GM19463 (cell line): ENCODE data around the gene MRPL11.

Source experiments
- ATAC-seq: cut with Tn5 transposase; IDR thresholded peaks from one replicate; pipeline ENCODE4 v1.9.1; 2021; ENCODE audit warnings: mild to moderate bottlenecking, moderate library complexity; ENCODE audit not compliant: unreplicated experiment

MRPL11 gene

DNA sequence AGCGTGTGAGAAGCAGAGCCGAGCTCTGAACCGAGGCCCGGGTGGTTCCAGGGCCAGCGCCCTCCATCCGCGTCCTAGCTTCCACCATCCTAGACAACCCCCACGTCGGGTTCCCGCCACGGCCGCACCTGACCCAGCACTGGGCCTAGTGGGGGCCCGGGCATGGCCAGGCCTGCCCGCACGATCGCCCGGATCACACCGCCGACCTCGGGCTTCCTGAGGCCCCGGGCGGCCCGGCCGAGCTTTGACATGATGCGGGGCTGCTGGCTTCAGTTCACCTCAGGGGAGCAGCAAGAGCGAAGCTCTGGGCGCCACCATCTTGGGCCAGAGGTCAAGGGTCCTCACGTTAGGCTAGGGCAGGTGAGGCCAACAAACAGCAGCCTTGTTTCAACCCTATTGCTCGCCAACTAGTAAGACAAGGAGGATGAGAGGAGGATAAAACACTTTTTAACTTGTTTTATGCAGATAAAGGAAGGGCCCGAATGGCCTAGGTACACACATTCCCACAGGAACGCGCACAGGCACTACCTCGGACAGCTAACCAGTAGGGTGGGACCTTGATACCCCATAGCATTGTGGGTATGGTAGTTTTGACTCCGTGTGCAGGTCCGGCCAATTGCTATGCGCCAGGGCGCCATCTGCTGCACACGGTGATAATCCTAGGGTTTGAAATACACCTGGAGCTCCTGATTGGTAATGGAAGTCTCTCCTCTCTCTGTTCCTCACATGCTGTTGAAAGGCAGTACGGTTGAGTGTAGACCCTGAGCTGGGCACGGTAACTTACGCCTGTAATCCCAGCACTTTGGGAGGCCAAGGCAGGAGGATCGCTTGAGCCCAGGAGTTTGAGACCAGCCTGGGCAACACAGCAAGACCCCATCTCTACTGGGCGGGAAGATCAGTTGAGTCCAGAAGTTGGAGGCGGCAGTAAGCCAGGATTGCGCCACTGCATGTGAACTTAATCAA, at the start of gene MRPL11:
Gene MRPL11 (minus strand): TSS at position 345 of the 963 bp plus-strand sequence. CDS start 94 bp downstream, at position 251.
- ATAC-seq, result peak; percentile 95

- ATAC-seq, result no peak
Measured at GRCh38 chr11:66484806-66485380, 46.2 kb upstream of the MRPL11 start.

- ATAC-seq, result peak; percentile 90
Measured at GRCh38 chr11:66480117-66480938, 41.7 kb upstream of the MRPL11 start, which contains the start of gene DPP3. Gene DPP3 (plus strand): TSS chr11:66480434. CDS start chr11:66482201, 1,767 bp downstream.

DNA sequence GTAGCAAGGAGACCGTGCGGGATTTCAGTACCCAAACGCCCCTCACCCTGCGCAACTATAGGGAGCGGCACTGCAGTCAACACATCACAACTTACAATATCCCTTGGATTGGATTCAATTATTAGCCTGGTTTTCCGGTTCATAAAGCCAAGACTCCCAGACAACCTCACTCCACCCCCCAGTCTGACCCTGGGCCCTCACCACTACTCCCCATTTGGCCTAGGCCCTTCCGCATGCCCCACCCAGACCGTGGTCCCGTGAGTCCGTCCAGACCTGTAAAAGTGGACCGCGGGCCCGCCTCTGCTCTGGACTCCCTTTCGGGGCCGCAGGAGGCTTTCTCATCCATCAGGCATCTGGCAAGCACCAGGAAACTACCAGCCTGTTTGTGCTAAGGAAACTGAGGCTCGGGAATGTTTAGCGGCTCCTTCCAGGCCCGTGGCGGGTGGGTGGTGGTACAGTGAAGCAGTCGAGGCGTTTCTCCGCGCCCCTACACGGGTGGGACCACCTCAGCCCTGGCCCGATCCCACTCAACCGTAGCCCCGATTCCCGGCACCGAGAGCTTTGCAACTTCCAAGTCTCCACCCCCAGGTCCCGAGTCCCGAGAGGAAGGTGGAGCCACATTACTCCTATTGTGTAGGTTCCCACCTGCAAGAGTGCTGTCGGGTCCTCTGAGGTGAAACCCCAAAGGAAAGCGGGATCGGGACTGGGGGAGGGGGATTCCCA, 40.9 kb upstream of the MRPL11 start:
- peak; percentile 6 for ATAC-seq

DNA sequence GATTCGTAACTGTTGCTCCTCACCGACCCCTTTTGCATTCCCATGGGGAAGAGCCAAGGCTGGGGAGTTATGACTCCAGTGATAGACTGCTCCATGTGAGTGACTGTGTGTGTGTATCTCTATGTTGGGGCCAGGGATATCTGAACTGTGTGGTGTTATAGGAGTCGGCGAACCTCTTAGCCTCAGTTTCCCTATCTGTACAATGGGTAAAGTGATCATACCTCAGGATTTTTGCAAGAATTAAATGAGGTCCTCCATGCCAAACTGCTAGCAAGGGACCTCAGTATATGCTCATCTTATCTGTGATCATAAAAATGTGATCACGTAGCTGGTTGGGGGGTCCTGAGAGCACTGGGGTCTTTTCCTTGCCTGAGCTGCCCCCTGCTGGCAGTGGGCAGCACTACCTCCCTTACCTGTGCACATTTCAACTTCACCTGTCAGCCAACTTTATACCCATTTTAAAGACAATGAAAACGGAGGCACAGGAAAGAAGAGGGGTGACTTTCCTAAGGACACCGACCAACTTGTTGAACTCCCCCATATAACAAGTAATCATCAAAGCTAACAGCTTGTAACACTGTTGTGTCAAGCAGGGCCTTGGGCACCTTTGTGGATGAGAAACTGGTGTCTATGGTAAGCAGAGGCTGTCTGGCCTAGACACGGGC, 40.2 kb upstream of the MRPL11 start:
- ATAC-seq, result no peak

DNA sequence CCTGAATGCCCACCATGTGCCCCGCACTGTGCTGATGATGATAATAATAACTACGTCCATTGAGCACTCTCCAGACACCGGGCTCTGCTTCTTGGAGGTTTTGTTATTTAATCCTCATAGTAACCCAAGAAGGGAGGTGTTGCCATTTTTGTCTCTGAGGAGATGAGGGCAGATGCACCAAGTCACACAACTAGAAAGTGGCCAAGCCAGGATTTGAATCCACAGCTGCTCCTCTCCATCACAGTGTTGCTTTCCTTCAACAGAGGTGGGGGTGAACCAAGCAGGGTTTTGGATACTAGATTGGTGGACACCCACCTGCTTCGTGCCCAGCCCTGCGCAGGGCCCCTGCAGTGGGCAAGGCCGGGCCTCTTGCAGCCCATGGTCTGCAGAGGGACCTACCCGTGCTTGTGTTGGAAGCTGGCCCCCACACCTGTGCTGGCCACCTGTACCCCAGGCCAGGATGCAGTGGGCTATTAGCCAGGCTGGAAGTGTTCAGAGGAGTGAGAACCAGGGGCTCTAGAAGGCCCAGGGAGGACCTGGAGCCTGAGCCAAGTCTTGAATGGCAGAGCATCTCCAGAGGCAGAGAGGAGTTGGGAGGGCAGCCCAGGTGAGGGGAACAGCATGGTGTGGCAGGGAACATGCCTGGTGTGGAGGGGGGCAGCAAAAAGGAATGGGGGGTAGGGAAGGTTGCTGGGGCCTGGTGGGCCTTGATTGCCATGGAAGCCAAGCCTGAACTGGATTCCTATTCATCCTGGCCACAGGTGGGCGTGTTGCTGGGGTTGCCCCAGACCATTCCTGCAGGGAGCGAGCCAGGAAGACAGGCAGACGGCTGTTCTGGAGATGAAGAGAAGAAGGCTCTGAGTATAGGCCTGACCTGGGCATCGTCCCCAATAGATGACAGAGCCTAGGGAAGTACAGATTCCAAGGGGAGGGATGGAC, 38.9 kb upstream of the MRPL11 start:
- no peak for ATAC-seq

- ATAC-seq, result no peak
Measured at GRCh38 chr11:66476841-66477251, 38.2 kb upstream of the MRPL11 start.

- ATAC-seq, result no peak
Measured at GRCh38 chr11:66476173-66476840, 37.7 kb upstream of the MRPL11 start.

- ATAC-seq, result no peak
Measured at GRCh38 chr11:66475349-66476172, 36.9 kb upstream of the MRPL11 start.

DNA sequence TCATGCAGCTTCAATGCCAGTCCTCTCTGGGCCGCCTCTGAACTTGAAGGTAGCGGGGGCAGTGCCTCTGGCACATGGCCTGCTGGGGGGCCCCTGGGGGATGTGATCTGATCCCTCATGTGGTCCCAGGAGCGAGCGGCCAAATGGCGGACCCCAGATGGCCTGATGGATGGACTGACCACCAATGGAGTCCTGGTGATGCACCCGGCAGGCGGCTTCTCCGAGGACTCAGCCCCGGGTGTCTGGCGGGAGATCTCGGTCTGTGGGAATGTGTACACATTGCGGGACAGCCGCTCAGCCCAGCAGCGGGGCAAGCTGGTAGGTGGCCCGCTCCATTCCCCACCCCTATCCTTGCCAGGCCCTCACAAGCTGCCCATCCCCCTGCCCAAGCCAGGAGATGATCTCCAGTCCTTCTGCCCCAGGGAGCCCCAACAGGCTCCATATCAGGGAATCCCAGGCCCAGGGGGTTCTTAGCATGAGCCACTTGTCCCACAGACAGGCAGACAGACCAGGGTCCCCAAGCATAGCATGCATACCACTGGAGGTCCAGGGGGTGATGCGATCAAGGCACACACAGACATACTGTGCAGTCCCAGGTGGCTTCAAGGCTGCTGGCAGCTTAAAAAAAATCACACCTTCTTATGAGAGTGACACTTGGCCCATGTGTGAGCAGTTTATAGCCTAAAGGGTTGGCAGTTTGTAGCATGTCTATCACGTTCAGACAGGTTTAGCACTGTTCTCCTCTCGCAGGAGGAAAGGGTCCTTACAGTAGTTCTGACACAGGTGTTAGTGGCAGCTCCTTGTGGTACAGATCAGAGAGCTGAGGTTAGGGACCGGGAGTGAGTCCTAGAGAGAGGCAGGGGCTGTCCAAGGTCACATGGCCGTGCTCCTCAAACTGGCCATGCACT, 35.2 kb upstream of the MRPL11 start:
- no peak for ATAC-seq

DNA sequence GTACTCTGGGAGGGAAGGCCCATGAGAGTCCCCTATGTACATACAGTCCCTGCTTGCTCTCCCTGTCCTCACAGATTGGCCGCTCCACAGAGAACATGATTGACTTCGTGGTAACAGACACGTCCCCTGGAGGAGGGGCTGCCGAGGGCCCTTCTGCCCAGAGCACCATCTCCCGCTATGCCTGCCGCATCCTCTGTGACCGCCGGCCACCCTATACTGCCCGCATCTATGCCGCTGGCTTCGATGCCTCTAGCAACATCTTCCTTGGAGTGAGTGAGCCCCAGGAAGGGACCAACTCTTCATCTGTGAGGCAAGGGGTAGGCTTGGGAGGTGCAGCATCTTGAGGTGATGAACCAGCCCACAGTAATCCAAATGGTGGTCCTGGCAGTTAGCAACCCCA, 34.5 kb upstream of the MRPL11 start:
- no peak for ATAC-seq

DNA sequence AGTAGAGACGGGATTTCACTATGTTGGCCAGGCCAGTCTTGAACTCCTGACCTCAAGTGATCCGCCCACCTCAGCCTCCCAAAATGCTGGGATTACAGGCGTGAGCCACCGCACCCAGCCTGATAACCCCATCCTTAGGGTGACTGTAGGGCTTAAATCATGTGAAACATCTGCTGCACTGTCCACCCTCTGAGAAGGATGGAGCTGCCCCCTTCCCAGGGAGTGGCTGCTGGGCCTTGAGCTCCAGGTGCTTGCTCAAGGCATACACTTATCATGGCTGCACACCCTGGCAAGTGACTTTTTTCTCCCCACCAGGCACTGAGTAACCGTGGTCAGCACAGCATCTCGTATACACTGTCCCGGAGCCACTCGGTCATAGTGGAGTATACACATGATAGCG, 33.4 kb upstream of the MRPL11 start:
- ATAC-seq, result no peak

DNA sequence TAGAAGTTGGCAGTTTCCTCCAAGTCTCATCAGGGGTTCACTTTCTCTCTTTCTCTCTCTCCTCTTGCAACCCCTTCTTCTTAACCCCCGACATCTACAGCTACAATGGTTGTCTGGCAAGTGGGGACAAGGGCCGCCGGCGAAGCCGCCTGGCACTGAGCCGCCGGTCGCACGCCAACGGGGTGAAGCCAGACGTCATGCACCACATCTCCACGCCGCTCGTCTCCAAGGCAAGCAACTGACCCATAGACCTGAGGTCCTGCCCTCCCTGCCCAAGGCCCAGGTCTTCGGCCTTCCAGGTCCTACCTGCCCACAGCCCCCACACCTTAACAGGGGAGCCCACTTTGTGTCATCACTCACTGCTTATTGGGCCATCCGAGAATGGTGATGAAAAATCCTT, 32.5 kb upstream of the MRPL11 start:
- ATAC-seq, result no peak

- no peak for ATAC-seq
Measured at GRCh38 chr11:66470015-66470414, 31.4 kb upstream of the MRPL11 start.

GRCh38 chr11:66469441-66469840, 30.8 kb upstream of the MRPL11 start:
- no peak for ATAC-seq

DNA sequence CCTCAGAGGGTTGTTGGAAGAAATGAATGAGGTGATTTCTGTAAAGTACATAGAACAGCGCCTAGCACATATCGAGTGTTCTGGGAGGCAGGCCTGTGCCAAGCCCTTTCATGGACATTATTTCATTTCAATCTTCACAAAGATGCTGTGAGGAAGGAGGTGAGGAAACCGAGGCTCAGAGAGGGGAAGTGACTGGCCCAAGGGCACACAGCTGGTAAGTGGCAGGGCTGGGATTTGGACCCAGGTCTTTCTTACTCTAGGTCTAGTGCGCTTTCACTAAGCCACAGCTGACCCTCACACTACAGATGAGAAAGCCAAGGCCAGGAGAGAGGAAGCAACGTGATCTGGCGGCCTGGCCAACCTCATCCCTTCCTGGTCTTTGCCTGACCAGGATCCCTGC, 30.0 kb upstream of the MRPL11 start:
- no peak for ATAC-seq

- ATAC-seq, result no peak
Measured at GRCh38 chr11:66467756-66468155, 29.1 kb upstream of the MRPL11 start.
